ENCODE results near the gene WDR83. TPM values are rescaled to one million over a fixed set of nuclear protein-coding genes. Genes with fewer than 3 reads are reported as not detected.
A peak's percentile ranks its signal among the peaks of the same experiment; 100 is the strongest.
"Not testable (repeated sequence)": the region's sequence is repeated elsewhere in the genome, so short reads cannot be mapped to it uniquely, and the experiment has no call there.

The WDR83 gene
- total and polyA plus RNA-seq, 3 experiments from 2014 or later = 13.1 to 19.9 (median 18.8) TPM

GRCh38 chr19:12712077-12712476 is 45.5 kb downstream of the WDR83 start:
- H3K4me1 Mint-ChIP-seq; H3K4me3 ChIP-seq (ENCODE audit: low read length); H3K9me3 Mint-ChIP-seq; H3K27me3 Mint-ChIP-seq; CTCF ChIA-PET; H3K27ac ChIP-seq (ENCODE audit: low read depth, low read length); H3K4me1 ChIP-seq (ENCODE audit: insufficient read depth, low read length); H3K9me3 ChIP-seq (ENCODE audit: low read length); POLR2A ChIA-PET; H3K4me3 Mint-ChIP-seq; H3K27ac Mint-ChIP-seq; H3K27me3 ChIP-seq (ENCODE audit: insufficient read depth, low read length, poor library complexity, severe bottlenecking): not testable (repeated sequence)
- DNase-seq = peak in 1 of 5 donors; percentile 11
- peaks cover 0 to 76% (median 11%) of the 10 kb centered on the region in 3 donors for H3K36me3 Mint-ChIP-seq
- H3K36me3 ChIP-seq (ENCODE audit: insufficient read depth, low read length) = peaks cover 21% of the 10 kb centered on the region

- CTCF ChIA-PET; DNase-seq; H3K4me1 ChIP-seq (ENCODE audit: insufficient read depth, low read length); H3K4me3 Mint-ChIP-seq; H3K27ac ChIP-seq (ENCODE audit: low read depth, low read length); POLR2A ChIA-PET; H3K9me3 ChIP-seq (ENCODE audit: low read length); H3K27me3 ChIP-seq (ENCODE audit: insufficient read depth, low read length, poor library complexity, severe bottlenecking); H3K27me3 Mint-ChIP-seq; H3K4me3 ChIP-seq (ENCODE audit: low read length); H3K9me3 Mint-ChIP-seq; H3K4me1 Mint-ChIP-seq: not testable (repeated sequence)
- Mint-ChIP-seq H3K36me3 (peaks cover 0 to 75% (median 11%) of the 10 kb centered on the region in 3 donors), H3K27ac (peak overlapping the region in 1 of 8 donors; percentile 61)
- peaks cover 21% of the 10 kb centered on the region for H3K36me3 ChIP-seq (ENCODE audit: insufficient read depth, low read length)
These were observed 46.7 kb downstream of the WDR83 start for GRCh38 chr19:12713304-12713703.

- peaks cover 0 to 73% (median 15%) of the 10 kb centered on the region in 3 donors for H3K36me3 Mint-ChIP-seq
- no peaks in the 10 kb centered on the region for H3K27me3 ChIP-seq (ENCODE audit: insufficient read depth, low read length, poor library complexity, severe bottlenecking)
- no peaks in the 10 kb centered on the region for H3K4me1 ChIP-seq (ENCODE audit: insufficient read depth, low read length)
- H3K27ac ChIP-seq (ENCODE audit: low read depth, low read length) = no peak overlapping the region
- peaks cover 0 to 11% (median 8%) of the 10 kb centered on the region in 3 donors for H3K4me1 Mint-ChIP-seq
- H3K9me3 Mint-ChIP-seq = no peaks in the 10 kb centered on the region
- H3K27me3 Mint-ChIP-seq = no peaks in the 10 kb centered on the region
- H3K9me3 ChIP-seq (ENCODE audit: low read length) = no peaks in the 10 kb centered on the region
- CTCF ChIA-PET = interaction anchor here (1.1 to 1.8 kb wide), 2 partner anchors 19 to 43 kb away, joined by 3 to 5 read pairs; partner anchors contain the start of gene TRIR
- H3K36me3 ChIP-seq (ENCODE audit: insufficient read depth, low read length) = peaks cover 23% of the 10 kb centered on the region
- DNase-seq = no peak
- H3K4me3 ChIP-seq (ENCODE audit: low read length) = no peak overlapping the region
- POLR2A ChIA-PET = no interaction called here
- no peak overlapping the region for H3K4me3 Mint-ChIP-seq
- no peak overlapping the region for H3K27ac Mint-ChIP-seq
These were observed 48.5 kb downstream of the WDR83 start for GRCh38 chr19:12715102-12715501.

GRCh38 chr19:12715929-12716328 is 49.3 kb downstream of the WDR83 start:
- Histone ChIP-seq H3K4me3 (ENCODE audit: low read length) (no peak overlapping the region), H3K27ac (ENCODE audit: low read depth, low read length) (no peak overlapping the region), H3K27me3 (ENCODE audit: insufficient read depth, low read length, poor library complexity, severe bottlenecking) (no peaks in the 10 kb centered on the region), H3K9me3 (ENCODE audit: low read length) (no peaks in the 10 kb centered on the region), H3K4me1 (ENCODE audit: insufficient read depth, low read length) (no peaks in the 10 kb centered on the region), H3K36me3 (ENCODE audit: insufficient read depth, low read length) (peaks cover 18% of the 10 kb centered on the region)
- DNase-seq = no peak
- Mint-ChIP-seq H3K9me3 (no peaks in the 10 kb centered on the region), H3K36me3 (peaks cover 0 to 66% (median 11%) of the 10 kb centered on the region in 3 donors), H3K27me3 (no peaks in the 10 kb centered on the region), H3K4me3 (no peak overlapping the region), H3K27ac (peak overlapping the region in 1 of 8 donors; percentile 29), H3K4me1 (peaks cover 6 to 18% (median 13%) of the 10 kb centered on the region in 3 donors)
- CTCF ChIA-PET = interaction anchor here (1.1 to 2.8 kb wide), 6 partner anchors 18 to 60 kb away, joined by 3 to 16 read pairs (median 4); partner anchors contain the start of gene TRIR
- POLR2A ChIA-PET = interaction anchor here (0.6 kb wide), 1 partner anchor 241 kb away, joined by 3 read pairs; no protein-coding TSS in a partner anchor

- DNase-seq = no peak
- Histone ChIP-seq H3K9me3 (ENCODE audit: low read length) (no peaks in the 10 kb centered on the region), H3K36me3 (ENCODE audit: insufficient read depth, low read length) (peaks cover 7% of the 10 kb centered on the region), H3K27me3 (ENCODE audit: insufficient read depth, low read length, poor library complexity, severe bottlenecking) (no peaks in the 10 kb centered on the region), H3K4me1 (ENCODE audit: insufficient read depth, low read length) (peaks cover 17% of the 10 kb centered on the region), H3K27ac (ENCODE audit: low read depth, low read length) (peak overlapping the region; percentile 38), H3K4me3 (ENCODE audit: low read length) (peak overlapping the region; percentile 45)
- Mint-ChIP-seq H3K9me3 (no peaks in the 10 kb centered on the region), H3K27ac (peak overlapping the region in 6 of 8 donors; percentile 43 to 96 (median 78)), H3K36me3 (peaks cover 0 to 40% (median 6%) of the 10 kb centered on the region in 3 donors), H3K27me3 (peaks cover 0 to 4% of the 10 kb centered on the region in 2 donors), H3K4me1 (peaks cover 35 to 46% (median 38%) of the 10 kb centered on the region in 3 donors), H3K4me3 (peak overlapping the region; percentile 73 to 88 (median 77))
- ChIA-PET POLR2A (no interaction called here), CTCF (interaction anchor here (0.6 to 4.4 kb wide), 6 partner anchors 14 to 127 kb away, joined by 3 to 25 read pairs (median 4); partner anchors contain the start of gene TRIR)
These were observed 53.7 kb downstream of the WDR83 start for GRCh38 chr19:12720296-12720695.

GRCh38 chr19:12720851-12721655 is 54.4 kb downstream of the WDR83 start:
- Mint-ChIP-seq H3K9me3 (no peaks in the 10 kb centered on the region), H3K36me3 (peaks cover 0 to 33% (median 6%) of the 10 kb centered on the region in 3 donors), H3K4me3 (peak overlapping the region; percentile 90 to 94 (median 92)), H3K27ac (peak overlapping the region; percentile 77 to 97 (median 91)), H3K27me3 (peaks cover 0 to 4% of the 10 kb centered on the region in 2 donors), H3K4me1 (peaks cover 35 to 46% (median 38%) of the 10 kb centered on the region in 3 donors)
- Histone ChIP-seq H3K36me3 (ENCODE audit: insufficient read depth, low read length) (peaks cover 7% of the 10 kb centered on the region), H3K9me3 (ENCODE audit: low read length) (no peaks in the 10 kb centered on the region), H3K4me1 (ENCODE audit: insufficient read depth, low read length) (peaks cover 17% of the 10 kb centered on the region), H3K27ac (ENCODE audit: low read depth, low read length) (peak overlapping the region; percentile 60), H3K27me3 (ENCODE audit: insufficient read depth, low read length, poor library complexity, severe bottlenecking) (no peaks in the 10 kb centered on the region), H3K4me3 (ENCODE audit: low read length) (peak overlapping the region; percentile 76)
- ChIA-PET POLR2A (interaction anchor here (0.6 to 4.0 kb wide), 3 partner anchors 14 to 225 kb away, joined by 5 to 38 read pairs (median 7); partner anchors contain the start of genes FBXW9, GET3 and TRIR), CTCF (interaction anchor here (0.6 to 4.4 kb wide), 6 partner anchors 13 to 126 kb away, joined by 3 to 25 read pairs (median 4); partner anchors contain the start of gene TRIR)
- peak in 1 of 5 donors; percentile 18 for DNase-seq

GRCh38 chr19:12721656-12722565 is 55.3 kb downstream of the WDR83 start:
- H3K36me3 ChIP-seq (ENCODE audit: insufficient read depth, low read length) = peaks cover 7% of the 10 kb centered on the region
- H3K4me1 ChIP-seq (ENCODE audit: insufficient read depth, low read length) = peaks cover 17% of the 10 kb centered on the region
- Mint-ChIP-seq H3K4me3 (peak overlapping the region; percentile 90 to 95 (median 94)), H3K27ac (peak overlapping the region; percentile 89 to 97 (median 94)), H3K9me3 (no peaks in the 10 kb centered on the region), H3K4me1 (peaks cover 35 to 46% (median 38%) of the 10 kb centered on the region in 3 donors), H3K36me3 (peaks cover 0 to 28% (median 3%) of the 10 kb centered on the region in 3 donors), H3K27me3 (peaks cover 0 to 4% of the 10 kb centered on the region in 2 donors)
- H3K27me3 ChIP-seq (ENCODE audit: insufficient read depth, low read length, poor library complexity, severe bottlenecking) = no peaks in the 10 kb centered on the region
- ChIA-PET POLR2A (interaction anchor here (0.6 to 4.0 kb wide), 5 partner anchors 13 to 1193 kb away, joined by 4 to 38 read pairs (median 7); partner anchors contain the start of genes ECSIT, FBXW9, GET3 and TRIR), CTCF (interaction anchor here (0.6 to 4.4 kb wide), 4 partner anchors 12 to 39 kb away, joined by 3 to 25 read pairs (median 4); partner anchors contain the start of genes GET3 and TRIR)
- peak overlapping the region; percentile 76 for H3K4me3 ChIP-seq (ENCODE audit: low read length)
- peak overlapping the region; percentile 60 for H3K27ac ChIP-seq (ENCODE audit: low read depth, low read length)
- DNase-seq = peak in 4 of 5 donors; percentile 42 to 67 (median 52)
- H3K9me3 ChIP-seq (ENCODE audit: low read length) = no peaks in the 10 kb centered on the region

All from CD8-positive, alpha-beta memory T cell (primary cell).